Endothelial cell of umbilical vein (primary cell): ENCODE measurements around the gene KCNH2. TPM values are rescaled to one million over a fixed set of nuclear protein-coding genes. Genes with fewer than 3 reads are reported as not detected.

Experiments
- BruUV-seq: library from RNA; stranded (reverse); fragments of 400-500 nt; replicated peaks from 2 replicates; lab custom pipeline; 2021; lab: Mats Ljungman, UMichigan
- CTCF ChIA-PET: fragments of 300-600, 350-600 bp; sonication (Branson Sonifier 250); formaldehyde crosslinking; loops from one replicate; lab custom pipeline; 2021; ENCODE audit warnings: antibody characterized with exemption, inconsistent platforms; lab: Charles Lee
- POLR2A ChIA-PET: fragments of 300-600, 350-600 bp; sonication (Branson Sonifier 250); formaldehyde crosslinking; loops from one replicate; lab custom pipeline; 2021; ENCODE audit warnings: antibody characterized with exemption, inconsistent platforms; lab: Charles Lee
- DNase-seq: peaks from one replicate; pipeline ENCODE4 v3.0.0-alpha.2; 2011; ENCODE audit warnings: low read depth, low spot score
- FAIRE-seq: peaks from 2 replicates; lab custom pipeline; 2011; peaks lifted over from hg19 to GRCh38; lab: Jason Lieb, UNC
- H2AFZ ChIP-seq: 2 replicates; pipeline ENCODE4 v1.6.0; 2012; ENCODE audit warnings: low read depth, low read length, control low read depth, inconsistent platforms
- H3K27ac ChIP-seq: 2 replicates; pipeline ENCODE4 v1.5.1; 2011; ENCODE audit warnings: low read depth, mild to moderate bottlenecking, control low read depth, low read length, moderate library complexity; ENCODE audit not compliant: insufficient read depth
- H3K27me3 ChIP-seq, 2 experiments: 2 replicates each; pipeline versions ENCODE4 v1.6.0 to v1.6.1; 2011; ENCODE audit warnings: low read length in 2 of 2, mixed read lengths in 1 of 2; ENCODE audit not compliant: control insufficient read depth in 2 of 2, insufficient read depth in 2 of 2
- H3K36me3 ChIP-seq, 2 experiments: 2 replicates in 1 of 2; 3 replicates in 1 of 2; pipeline ENCODE4 v1.5.1; 2011; ENCODE audit warnings: low read length in 2 of 2, mild to moderate bottlenecking in 1 of 2, moderate library complexity in 1 of 2; ENCODE audit not compliant: control insufficient read depth in 2 of 2, insufficient read depth in 2 of 2; ENCODE audit errors: extremely low read depth in 1 of 2
- H3K4me1 ChIP-seq: 3 replicates; pipeline ENCODE4 v1.5.1; 2011; ENCODE audit warnings: mild to moderate bottlenecking, low read length; ENCODE audit not compliant: control insufficient read depth, insufficient read depth; ENCODE audit errors: extremely low read depth
- H3K4me2 ChIP-seq: 2 replicates; pipeline ENCODE4 v1.6.1; 2011; ENCODE audit warnings: low read length, control low read depth, mixed read lengths; ENCODE audit not compliant: insufficient read depth
- H3K4me3 ChIP-seq, 3 experiments: fragments of 200-600 bp in 1 of 3; sonication (generic), shearing (Covaris generic) in 1 of 3; replicated peaks in 1 of 3; 2 replicates each; pipeline ENCODE4 v1.5.1; 2011 to 2016; ENCODE audit warnings: control low read depth in 3 of 3, low read length in 3 of 3, mild to moderate bottlenecking in 2 of 3, inconsistent platforms in 1 of 3, low read depth in 1 of 3, moderate library complexity in 1 of 3; ENCODE audit not compliant: insufficient read depth in 1 of 3
- H3K79me2 ChIP-seq: 2 replicates; pipeline ENCODE4 v1.6.0; 2012; ENCODE audit warnings: low read length, inconsistent platforms; ENCODE audit not compliant: control insufficient read depth, insufficient read depth
- H3K9ac ChIP-seq: replicated peaks from 2 replicates; pipeline ENCODE3; 2011; ENCODE audit warnings: low read length, control low read depth; ENCODE audit not compliant: insufficient read depth; ENCODE audit errors: extremely low read depth
- H3K9me1 ChIP-seq: replicated peaks from 3 replicates; pipeline ENCODE4 v1.6.0; 2011; ENCODE audit warnings: mild to moderate bottlenecking, low read length; ENCODE audit not compliant: control insufficient read depth, insufficient read depth; ENCODE audit errors: extremely low read depth
- H3K9me3 ChIP-seq: replicated peaks from 2 replicates; pipeline ENCODE4 v1.5.1; 2012; ENCODE audit warnings: low read length, inconsistent platforms; ENCODE audit not compliant: control insufficient read depth, insufficient read depth
- H4K20me1 ChIP-seq: replicated peaks from 2 replicates; pipeline ENCODE3; 2011; ENCODE audit warnings: mild to moderate bottlenecking, low read length; ENCODE audit not compliant: control insufficient read depth, insufficient read depth; ENCODE audit errors: extremely low read depth
- CTCF ChIP-seq, 2 donors: IDR thresholded peaks; 1 replicate in 1 of 2; 2 replicates in 1 of 2; pipeline ENCODE4 v1.5.1; 2011; ENCODE audit warnings: low read length in 2 of 2, mild to moderate bottlenecking in 2 of 2, moderate library complexity in 2 of 2, control low read depth in 1 of 2, inconsistent platforms in 1 of 2, low read depth in 1 of 2; ENCODE audit not compliant: insufficient read depth in 1 of 2; ENCODE audit errors: extremely low read depth in 1 of 2
- EZH2 ChIP-seq: IDR thresholded peaks from 2 replicates; pipeline ENCODE4 v1.6.1; 2012; ENCODE audit warnings: borderline replicate concordance, low read depth, mild to moderate bottlenecking, moderate library complexity, low read length, inconsistent platforms; ENCODE audit not compliant: severe bottlenecking
- GATA2 ChIP-seq: IDR thresholded peaks from 2 replicates; pipeline ENCODE4 v1.7.0; 2011; ENCODE audit warnings: low read depth, mild to moderate bottlenecking, moderate library complexity, mixed read lengths, low read length; ENCODE audit not compliant: insufficient read length, insufficient read depth
- JUN ChIP-seq: IDR thresholded peaks from 2 replicates; pipeline ENCODE4 v1.6.1; 2011; ENCODE audit warnings: borderline replicate concordance, low read depth; ENCODE audit not compliant: insufficient read length, insufficient read depth
- MAX ChIP-seq: IDR thresholded peaks from 2 replicates; pipeline ENCODE4 v1.6.1; 2011; ENCODE audit not compliant: insufficient read depth, insufficient read length
- MYC ChIP-seq: IDR thresholded peaks from one replicate; pipeline ENCODE4 v1.6.1; 2011; ENCODE audit warnings: mild to moderate bottlenecking, low read depth, low read length
- POLR2A ChIP-seq: IDR thresholded peaks from 2 replicates; pipeline ENCODE4 v1.6.1; 2012; ENCODE audit warnings: low read depth, mild to moderate bottlenecking, control low read depth, low read length
- POLR2AphosphoS5 ChIP-seq: IDR thresholded peaks from 2 replicates; pipeline ENCODE4 v1.6.1; 2012; ENCODE audit warnings: low read depth, mild to moderate bottlenecking, control low read depth, low read length, moderate library complexity; ENCODE audit not compliant: insufficient read depth
- dilution Hi-C: fragments of 300-500 bp; cut with MboI; formaldehyde crosslinking; loops from one replicate; pipeline ENCODE4 v1.15.0; 2019; ENCODE audit warnings: low sequenced_read_pairs; ENCODE audit not compliant: extremely low pct_ligation_motif_present
- intact Hi-C: fragments of 100-400 bp; cut with micrococcal nuclease; formaldehyde crosslinking; loops from one replicate; pipeline ENCODE4 v1.10.0; 2022
- polyA plus RNA-seq, 4 experiments: library from polyadenylated mRNA; depleted of rRNA in 3 of 4; stranded (reverse) in 3 of 4; unstranded in 1 of 4; fragments of >200 nt; gene quantifications; 2 replicates each; pipeline versions ENCODE4 v1.2.1 to v1.2.3, GENCODE V29; 2011 to 2012; ENCODE audit warnings: missing spikeins in 1 of 4
- total RNA-seq: library from RNA; stranded (reverse); gene quantifications from 2 replicates; pipeline ENCODE4 v1.2.3, GENCODE V29; 2021

KCNH2 gene
- total and polyA plus RNA-seq, 2 donors (not counting 3 experiments of a cell fraction or from before 2014, with no cell fraction given), result 0.03 to 0.09 TPM

GRCh38 chr7:150955519-150956394 lies 22.4 kb downstream of the KCNH2 start:
- Histone ChIP-seq H3K27ac (no peak overlapping the region), H3K27me3 (peaks cover 18 to 22% of the 10 kb centered on the region in 2 experiments), H3K9ac (no peak overlapping the region), H3K9me1 (no peaks in the 10 kb centered on the region), H3K4me1 (no peaks in the 10 kb centered on the region), H3K4me3 (no peak overlapping the region), H3K9me3 (no peaks in the 10 kb centered on the region), H3K79me2 (no peaks in the 10 kb centered on the region), H3K4me2 (no peak overlapping the region), H2AFZ (no peak overlapping the region), H3K36me3 (no peaks in the 10 kb centered on the region), H4K20me1 (no peaks in the 10 kb centered on the region)
- intact Hi-C loops, result no loop called here
- ChIA-PET POLR2A (no interaction called here), CTCF (no interaction called here)
- no peak for DNase-seq
- dilution Hi-C loops, result no loop called here
- no peak for TF ChIP-seq POLR2A
- TF ChIP-seq JUN, result no peak
- no peak for TF ChIP-seq GATA2
- no peak for TF ChIP-seq MYC
- TF ChIP-seq EZH2, result peak; percentile 41
- no peak for TF ChIP-seq CTCF (IDR thresholded peaks at IDR 0.05; ENCODE audit: extremely low read depth in 1 of 2, insufficient read depth in 1 of 2, low read depth in 1 of 2, low read length in 2 of 2)
- no peak for TF ChIP-seq MAX
- no peak for TF ChIP-seq POLR2AphosphoS5
- no peak for FAIRE-seq
- no TSS peak for BruUV-seq
